Natural killer cell treated with Interleukin-12 subunit alpha and Interleukin-12 subunit beta and Interleukin-15 and Interleukin-18, amount 100 ng/mL, for 72 hours (primary cell): ENCODE results near the gene EML1. TPM values are rescaled to one million over a fixed set of nuclear protein-coding genes. Genes with fewer than 3 reads are reported as not detected.
A peak's percentile ranks its signal among the peaks of the same experiment; 100 is the strongest.

ENCODE experiments used
- ATAC-seq, 2 donors: fragments of 150-1000 bp; cut with Tn5 transposase in 1 of 2; sonication (Bioruptor Pico), chemical (Tn5 transposase) in 1 of 2; 2 replicates each; pipeline ENCODE4 v1.10.0; 2021
- DNase-seq: peaks from one replicate; pipeline ENCODE4 v3.0.0; 2022; ENCODE audit warnings: low spot score
- H3K27ac Mint-ChIP-seq, 2 donors: 1 replicate in 1 of 2; 2 replicates in 1 of 2; pipeline ENCODE4 v1.8.0; 2022; ENCODE audit warnings: mixed read lengths in 2 of 2, mild to moderate bottlenecking in 1 of 2, moderate library complexity in 1 of 2
- H3K27me3 Mint-ChIP-seq, 2 donors: 1 replicate in 1 of 2; 2 replicates in 1 of 2; pipeline ENCODE4 v1.8.0; 2022; ENCODE audit warnings: mixed read lengths in 2 of 2
- H3K36me3 Mint-ChIP-seq: one replicate; pipeline ENCODE4 v1.8.0; 2022; ENCODE audit warnings: mixed read lengths
- H3K4me1 Mint-ChIP-seq, 2 donors: 1 replicate in 1 of 2; 2 replicates in 1 of 2; pipeline ENCODE4 v1.8.0; 2022; ENCODE audit warnings: low read depth in 2 of 2, mixed read lengths in 2 of 2, mild to moderate bottlenecking in 1 of 2
- H3K4me3 Mint-ChIP-seq: one replicate; pipeline ENCODE4 v1.8.0; 2022; ENCODE audit warnings: mixed read lengths
- H3K9me3 Mint-ChIP-seq: 2 replicates; pipeline ENCODE4 v1.8.0; 2022; ENCODE audit warnings: mixed read lengths
- total RNA-seq, 2 donors: library from RNA; stranded (reverse); gene quantifications; one replicate each; pipeline ENCODE4 v1.2.3, GENCODE V29; 2022

Gene EML1
- total RNA-seq, 2 donors from 2014 or later = 1.4 TPM; not detected in 1

DNA sequence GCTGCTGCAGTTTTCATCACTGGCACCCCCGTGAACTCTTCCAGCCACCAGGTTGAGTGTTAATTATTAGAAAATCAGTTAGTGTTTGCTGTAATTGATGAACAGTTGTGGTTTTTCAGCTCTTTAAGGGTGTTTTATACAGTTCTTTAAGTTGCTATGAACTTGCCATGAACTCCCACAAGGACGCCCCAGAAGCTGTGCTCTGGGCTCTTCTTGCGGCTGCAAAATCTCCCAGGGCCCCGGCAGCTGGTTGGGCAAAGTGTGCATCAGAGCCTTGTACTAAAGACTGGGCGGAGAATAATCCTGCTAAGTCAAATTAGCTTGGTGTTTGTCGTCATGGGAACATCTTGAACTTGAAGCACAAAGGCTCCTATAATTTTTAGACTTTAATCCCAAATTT, 82.2 kb downstream of the EML1 start:
- Mint-ChIP-seq H3K27me3 (peaks cover 28 to 62% of the 10 kb centered on the region in 2 donors), H3K4me3 (no peak overlapping the region)
- ATAC-seq = no peak

DNA sequence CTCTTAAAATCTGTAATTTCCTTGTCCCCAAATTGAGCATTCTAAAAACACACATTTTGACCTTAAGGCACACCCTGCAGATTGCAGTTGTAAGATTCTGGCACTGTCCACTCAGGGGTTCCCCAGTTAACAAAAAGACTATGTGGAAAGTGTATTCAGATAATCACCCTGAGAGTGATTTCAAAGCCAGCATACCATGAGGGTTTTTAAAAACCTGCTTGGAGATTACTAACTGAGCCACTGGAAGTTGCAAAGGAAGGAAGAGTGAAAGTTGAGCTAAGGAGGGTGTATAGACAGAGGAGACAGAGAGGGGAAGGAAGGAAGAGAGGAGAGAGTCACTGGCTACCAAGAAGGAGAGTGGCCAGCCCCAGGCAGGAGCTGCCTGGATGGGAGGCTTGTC, 82.6 kb downstream of the EML1 start:
- Mint-ChIP-seq H3K27me3 (peaks cover 28 to 62% of the 10 kb centered on the region in 2 donors), H3K9me3 (no peaks in the 10 kb centered on the region), H3K27ac (no peak overlapping the region), H3K36me3 (no peaks in the 10 kb centered on the region), H3K4me3 (no peak overlapping the region), H3K4me1 (no peaks in the 10 kb centered on the region)
- no peak for ATAC-seq
- DNase-seq = no peak

More for the DNA sequence above, 82.2 kb downstream of the EML1 start:
- no peaks in the 10 kb centered on the region for H3K4me1 Mint-ChIP-seq
- no peak overlapping the region for H3K27ac Mint-ChIP-seq
- H3K36me3 Mint-ChIP-seq = no peaks in the 10 kb centered on the region
- no peak for DNase-seq
- H3K9me3 Mint-ChIP-seq = no peaks in the 10 kb centered on the region

DNA sequence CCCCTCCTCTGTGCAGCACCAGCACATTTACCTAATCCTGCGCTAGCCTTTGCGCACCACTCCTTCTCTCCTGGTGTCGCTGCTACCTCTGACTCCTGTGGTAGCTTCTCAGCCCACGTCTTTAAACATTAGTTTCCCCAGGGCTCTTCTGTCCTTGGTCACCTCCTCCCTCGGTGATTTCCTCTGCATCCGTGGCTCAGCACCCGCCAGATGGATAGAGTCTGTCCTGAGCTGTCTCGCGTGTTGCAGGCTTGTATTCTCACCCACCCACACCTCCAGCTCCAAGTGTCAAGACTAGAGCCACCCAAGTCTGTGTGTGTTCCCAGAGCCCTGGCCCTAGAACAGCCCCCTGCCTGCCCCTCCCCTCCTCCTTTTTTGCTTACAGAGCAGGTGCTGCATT, 83.2 kb downstream of the EML1 start:
- peak in 1 of 2 donors; percentile 17 for ATAC-seq
- DNase-seq = no peak
- H3K9me3 Mint-ChIP-seq = no peaks in the 10 kb centered on the region
- H3K4me1 Mint-ChIP-seq = no peaks in the 10 kb centered on the region
- H3K27me3 Mint-ChIP-seq = peaks cover 25 to 59% of the 10 kb centered on the region in 2 donors
- no peak overlapping the region for H3K4me3 Mint-ChIP-seq
- H3K27ac Mint-ChIP-seq = no peak overlapping the region
- no peaks in the 10 kb centered on the region for H3K36me3 Mint-ChIP-seq

DNA sequence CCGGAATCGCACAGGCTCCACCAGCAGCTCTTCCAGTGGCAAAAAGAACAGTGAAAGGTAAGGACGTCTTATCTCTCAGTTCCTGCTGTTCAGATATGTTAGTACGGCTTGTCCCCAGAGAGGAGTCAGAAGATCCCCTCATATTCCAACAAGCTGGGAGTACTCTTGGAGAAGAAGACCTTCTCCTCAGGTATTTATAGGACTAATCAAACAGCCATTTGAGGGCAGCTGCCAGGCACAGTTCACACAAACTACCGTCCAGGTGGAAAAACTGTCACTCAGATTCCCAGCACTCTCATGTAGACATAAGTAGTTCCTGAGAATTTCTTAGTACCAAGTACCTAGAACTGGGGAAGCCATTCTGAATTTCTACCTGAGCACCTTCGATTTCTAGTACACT, 85.3 kb downstream of the EML1 start:
- Mint-ChIP-seq H3K9me3 (no peaks in the 10 kb centered on the region), H3K36me3 (no peaks in the 10 kb centered on the region), H3K4me1 (no peaks in the 10 kb centered on the region), H3K4me3 (no peak overlapping the region), H3K27me3 (peaks cover 16 to 42% of the 10 kb centered on the region in 2 donors), H3K27ac (no peak overlapping the region)
- no peak for ATAC-seq
- DNase-seq = no peak

DNA sequence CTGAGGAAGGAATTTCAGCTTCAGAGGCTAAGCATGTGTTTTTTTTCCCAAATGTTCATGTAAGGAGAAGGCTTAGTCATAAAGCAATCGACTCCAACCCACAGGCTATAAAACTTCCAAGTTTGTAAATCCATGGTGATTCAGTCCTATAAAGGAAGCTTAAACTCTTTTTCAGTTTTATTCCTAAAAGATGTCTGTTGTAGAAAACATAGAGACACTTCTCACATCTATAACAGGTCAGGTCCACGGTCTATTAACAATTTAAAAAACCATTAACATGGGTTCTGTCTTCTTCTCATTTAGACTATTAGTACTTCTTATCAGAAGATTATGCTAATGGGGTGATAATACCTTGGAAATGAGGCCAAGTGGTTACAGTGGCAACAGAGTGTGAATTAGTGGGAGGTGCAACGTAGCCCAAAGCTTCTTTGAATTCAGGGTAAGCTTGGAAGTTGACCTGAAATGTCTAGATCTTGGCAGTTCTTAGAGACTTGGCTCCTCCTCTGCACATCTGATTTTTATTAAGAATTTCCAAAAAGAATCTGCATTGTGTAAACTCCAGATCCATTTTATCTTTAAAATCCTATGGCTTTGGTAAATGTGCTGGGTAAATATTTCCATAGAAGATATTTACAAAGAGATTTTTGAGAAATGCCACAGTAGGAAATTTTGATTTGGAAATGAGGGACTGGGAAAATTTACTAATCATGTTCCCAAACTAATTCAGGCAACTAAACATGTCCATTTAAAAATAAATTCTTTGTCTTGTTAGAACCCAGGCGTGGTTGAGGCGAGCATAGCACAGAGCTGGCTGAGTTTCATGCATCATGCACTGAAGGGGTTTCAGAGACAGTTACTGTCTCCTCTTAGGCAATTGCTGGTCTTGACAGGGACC, 86.4 kb downstream of the EML1 start:
- ATAC-seq (no peak), DNase-seq (no peak)
- H3K27me3 Mint-ChIP-seq = peaks cover 13 to 31% of the 10 kb centered on the region in 2 donors
- no peak overlapping the region for H3K4me3 Mint-ChIP-seq
- H3K27ac Mint-ChIP-seq = no peak overlapping the region
- no peaks in the 10 kb centered on the region for H3K9me3 Mint-ChIP-seq
- H3K36me3 Mint-ChIP-seq = no peaks in the 10 kb centered on the region
- H3K4me1 Mint-ChIP-seq = no peaks in the 10 kb centered on the region

DNA sequence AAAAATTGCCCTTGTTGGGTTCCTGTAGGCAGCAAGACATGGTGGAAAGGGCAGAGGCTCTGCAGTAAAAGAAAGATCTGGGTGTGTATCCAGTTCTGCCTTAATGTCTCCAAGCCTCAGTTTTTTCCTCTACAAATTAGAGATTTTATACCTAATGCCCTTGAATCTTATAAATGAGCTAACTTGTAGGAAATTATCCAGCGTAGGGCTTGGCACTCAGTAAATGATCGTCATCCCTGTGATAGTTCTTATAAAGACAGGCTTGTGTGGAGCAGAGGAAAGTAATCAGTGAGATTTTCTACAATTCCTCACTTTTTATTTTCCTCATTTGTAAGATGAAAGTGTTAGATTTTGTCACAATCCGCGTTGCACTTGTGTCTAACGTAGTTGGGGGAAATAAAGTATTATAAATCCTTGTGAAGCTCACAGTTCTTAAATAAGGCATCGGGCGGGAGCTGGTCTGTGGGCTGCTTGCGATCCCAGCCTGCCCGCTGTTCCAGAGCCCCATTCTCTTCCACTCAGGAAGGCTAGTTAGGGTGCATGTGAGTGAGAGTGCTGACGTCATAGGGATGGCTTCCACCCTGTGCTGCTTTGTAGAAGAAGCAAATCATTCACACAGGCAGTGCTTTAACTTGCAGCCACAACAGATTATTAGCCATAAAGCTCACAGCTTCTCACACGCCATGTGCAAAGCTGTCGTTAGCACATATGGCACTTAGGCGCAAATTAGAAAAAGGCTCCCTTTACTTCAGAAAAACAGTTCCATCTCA, 87.6 kb downstream of the EML1 start:
- ATAC-seq = no peak

DNA sequence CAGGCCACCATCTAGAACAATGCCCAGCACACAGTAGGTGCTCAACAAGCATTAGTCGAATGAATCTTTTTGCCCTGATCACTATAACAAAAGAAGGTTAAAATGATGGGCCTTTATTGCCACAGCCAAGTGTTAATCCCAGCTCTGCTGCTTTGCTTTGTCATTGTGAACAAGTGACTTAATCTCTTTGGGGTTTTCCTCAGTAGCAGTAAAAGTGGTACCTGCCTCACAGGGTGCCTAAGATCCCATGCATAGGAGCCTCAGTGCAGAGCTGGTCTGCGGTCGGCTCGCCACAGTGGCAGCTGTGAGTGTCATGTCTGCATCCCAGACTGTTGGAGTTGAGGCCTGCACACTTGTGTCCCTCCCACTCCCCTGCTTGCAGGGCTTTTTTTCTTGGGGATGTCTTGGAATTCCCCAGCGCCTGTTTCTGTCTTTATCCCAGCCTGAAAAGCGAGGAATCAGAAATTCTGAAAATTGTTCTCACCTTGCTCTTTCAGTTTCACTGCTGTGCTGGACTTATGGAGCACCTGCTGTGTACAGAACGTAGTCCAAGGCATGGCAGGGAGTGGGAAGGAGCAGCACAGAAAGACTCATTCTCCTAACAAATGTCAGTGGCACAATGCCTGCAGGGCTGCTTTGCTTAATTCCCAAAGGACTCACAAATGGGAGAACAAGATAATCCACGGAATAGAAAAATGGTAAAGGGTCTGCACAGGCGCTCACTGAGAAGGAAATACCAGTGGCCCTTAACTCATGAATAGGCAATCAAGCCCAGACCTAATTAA, 90.8 kb downstream of the EML1 start:
- ATAC-seq = no peak
- no peak for DNase-seq
- Mint-ChIP-seq H3K4me3 (no peak overlapping the region), H3K27ac (no peak overlapping the region), H3K36me3 (no peaks in the 10 kb centered on the region), H3K4me1 (no peaks in the 10 kb centered on the region), H3K9me3 (no peaks in the 10 kb centered on the region), H3K27me3 (peaks cover 9 to 16% of the 10 kb centered on the region in 2 donors)

More for the DNA sequence above, 87.6 kb downstream of the EML1 start:
- DNase-seq = no peak
- Mint-ChIP-seq H3K4me1 (no peaks in the 10 kb centered on the region), H3K36me3 (no peaks in the 10 kb centered on the region), H3K27ac (no peak overlapping the region), H3K9me3 (no peaks in the 10 kb centered on the region), H3K4me3 (no peak overlapping the region), H3K27me3 (peaks cover 15 to 21% of the 10 kb centered on the region in 2 donors)

DNA sequence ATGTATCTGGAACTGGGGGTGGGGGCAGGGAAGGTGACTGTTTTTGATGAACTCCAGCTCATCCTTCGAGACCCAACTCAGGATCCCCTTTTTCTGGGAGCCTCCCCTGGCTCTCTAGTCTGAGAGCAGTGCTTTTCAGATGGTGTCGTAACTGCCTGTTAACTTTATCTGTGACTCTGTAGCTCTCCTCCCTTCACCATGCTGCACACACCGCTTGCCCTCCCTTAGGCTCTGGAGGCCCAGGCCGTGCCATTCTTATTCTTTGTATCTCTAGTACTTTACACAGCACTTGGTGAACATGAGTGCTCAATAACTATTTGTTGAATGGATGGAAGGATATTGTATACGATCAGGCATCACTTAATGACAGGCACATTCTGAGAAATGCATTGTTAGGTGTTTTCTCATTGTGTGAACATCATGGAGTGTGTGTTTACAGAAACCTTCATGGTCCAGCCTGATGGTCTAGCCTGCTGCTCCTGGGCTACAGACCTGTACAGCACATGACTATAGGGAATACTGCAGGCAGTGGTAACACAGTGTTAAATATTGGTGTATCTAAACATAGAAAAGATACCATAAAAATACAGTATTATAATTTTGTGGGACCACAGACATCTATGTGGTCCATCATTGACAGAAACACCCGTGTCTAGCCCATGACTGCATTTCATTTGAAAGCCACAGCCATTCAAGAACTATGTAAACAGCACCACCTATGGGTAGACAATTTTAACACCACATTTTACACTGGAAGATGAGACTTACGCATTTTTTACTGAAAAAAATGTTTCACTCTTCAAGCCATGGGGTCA, 91.8 kb downstream of the EML1 start:
- H3K4me1 Mint-ChIP-seq = no peaks in the 10 kb centered on the region
- no peak for DNase-seq
- peak; percentile 60 to 70 for ATAC-seq

DNA sequence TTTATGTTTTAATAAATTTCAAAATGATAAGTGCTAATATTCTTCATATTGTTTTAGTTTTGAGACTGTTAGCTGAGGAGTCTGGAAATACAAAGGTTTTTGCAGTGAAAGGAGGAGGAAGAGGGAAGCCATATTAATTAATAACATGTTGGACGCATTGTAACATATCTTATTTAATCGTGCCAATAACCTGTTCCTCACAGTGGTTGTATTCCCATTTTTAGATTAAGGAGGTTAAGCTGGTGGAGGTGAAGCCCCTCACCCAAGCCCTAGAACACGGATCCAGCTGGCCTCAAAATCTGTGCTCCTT, 92.4 kb downstream of the EML1 start:
- Mint-ChIP-seq H3K27ac (no peak overlapping the region), H3K4me3 (no peak overlapping the region), H3K27me3 (peaks cover 0 to 16% of the 10 kb centered on the region in 2 donors), H3K4me1 (no peaks in the 10 kb centered on the region), H3K36me3 (no peaks in the 10 kb centered on the region), H3K9me3 (no peaks in the 10 kb centered on the region)
- no peak for DNase-seq
- ATAC-seq = no peak

More for the DNA sequence above, 91.8 kb downstream of the EML1 start:
- Mint-ChIP-seq H3K27ac (no peak overlapping the region), H3K36me3 (no peaks in the 10 kb centered on the region), H3K27me3 (peaks cover under 1 to 16% of the 10 kb centered on the region in 2 donors), H3K9me3 (no peaks in the 10 kb centered on the region), H3K4me3 (no peak overlapping the region)

DNA sequence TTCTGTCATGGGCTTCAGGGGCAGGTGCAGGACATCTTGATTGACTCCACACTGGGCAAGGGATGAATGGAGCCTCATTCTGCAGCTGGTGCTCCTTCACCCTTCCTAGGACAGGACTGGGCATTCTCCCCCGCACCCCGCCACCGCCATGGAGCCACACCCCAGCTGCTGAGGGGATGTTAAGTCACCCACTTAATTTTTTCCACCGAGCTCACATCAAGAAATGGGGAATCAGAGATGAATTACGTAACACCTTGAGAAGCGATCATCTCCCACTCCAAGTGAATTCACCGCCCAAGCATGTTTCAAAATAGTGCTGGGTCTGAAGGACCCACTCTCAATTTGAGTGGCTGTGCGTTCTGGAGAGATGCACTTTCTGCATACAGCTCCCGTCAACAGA, 94.2 kb downstream of the EML1 start:
- Mint-ChIP-seq H3K27ac (no peak overlapping the region), H3K4me1 (no peaks in the 10 kb centered on the region), H3K4me3 (no peak overlapping the region), H3K36me3 (no peaks in the 10 kb centered on the region), H3K27me3 (peaks cover 0 to 20% of the 10 kb centered on the region in 2 donors), H3K9me3 (no peaks in the 10 kb centered on the region)
- no peak for DNase-seq
- no peak for ATAC-seq

DNA sequence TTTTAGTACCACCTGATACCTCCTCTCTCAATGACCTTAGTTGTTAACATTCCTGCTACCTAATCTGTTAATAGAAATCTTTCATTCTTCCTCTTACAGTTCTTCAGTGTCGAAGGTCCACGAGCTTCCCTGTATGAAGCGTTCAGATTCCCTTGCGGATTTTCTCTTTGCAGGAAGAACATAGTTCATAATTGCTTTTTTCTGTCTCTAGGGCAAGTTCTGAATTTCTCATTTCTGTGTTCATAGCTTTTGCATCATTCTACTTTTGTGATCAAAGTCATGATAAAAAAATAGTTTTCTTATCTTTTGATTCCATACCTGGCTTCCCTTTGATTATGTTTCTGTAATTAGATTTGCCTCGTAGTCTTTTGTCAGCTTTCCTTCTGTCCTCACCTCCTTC, 94.9 kb downstream of the EML1 start:
- ATAC-seq (no peak), DNase-seq (no peak)
- H3K27me3 Mint-ChIP-seq = peaks cover 7 to 24% of the 10 kb centered on the region in 2 donors
- no peaks in the 10 kb centered on the region for H3K9me3 Mint-ChIP-seq
- no peaks in the 10 kb centered on the region for H3K4me1 Mint-ChIP-seq
- H3K27ac Mint-ChIP-seq = no peak overlapping the region
- H3K36me3 Mint-ChIP-seq = no peaks in the 10 kb centered on the region
- no peak overlapping the region for H3K4me3 Mint-ChIP-seq

DNA sequence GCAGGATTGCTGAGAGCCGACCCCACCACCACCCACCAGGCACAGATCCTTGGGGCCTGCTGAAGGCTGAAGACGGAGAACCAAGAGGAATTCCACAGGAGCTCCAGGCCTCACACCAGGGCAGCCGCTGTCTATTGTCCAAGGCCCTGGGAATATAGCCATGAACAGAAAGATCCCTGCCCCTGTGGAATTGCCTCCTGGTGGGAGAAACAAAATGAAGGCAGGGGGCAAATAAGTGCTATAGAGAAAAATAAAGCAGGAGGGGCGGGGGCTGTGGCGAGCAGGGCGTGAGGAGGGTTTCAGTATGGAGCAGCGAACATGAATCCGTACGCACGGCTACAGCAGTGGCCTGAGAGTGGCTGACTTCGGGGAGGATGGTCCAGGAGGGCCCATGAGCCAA, 96.1 kb downstream of the EML1 start:
- no peak for ATAC-seq
- Mint-ChIP-seq H3K4me1 (no peaks in the 10 kb centered on the region), H3K27ac (no peak overlapping the region), H3K9me3 (no peaks in the 10 kb centered on the region), H3K27me3 (peaks cover 8 to 25% of the 10 kb centered on the region in 2 donors), H3K36me3 (no peaks in the 10 kb centered on the region), H3K4me3 (no peak overlapping the region)
- DNase-seq = no peak

DNA sequence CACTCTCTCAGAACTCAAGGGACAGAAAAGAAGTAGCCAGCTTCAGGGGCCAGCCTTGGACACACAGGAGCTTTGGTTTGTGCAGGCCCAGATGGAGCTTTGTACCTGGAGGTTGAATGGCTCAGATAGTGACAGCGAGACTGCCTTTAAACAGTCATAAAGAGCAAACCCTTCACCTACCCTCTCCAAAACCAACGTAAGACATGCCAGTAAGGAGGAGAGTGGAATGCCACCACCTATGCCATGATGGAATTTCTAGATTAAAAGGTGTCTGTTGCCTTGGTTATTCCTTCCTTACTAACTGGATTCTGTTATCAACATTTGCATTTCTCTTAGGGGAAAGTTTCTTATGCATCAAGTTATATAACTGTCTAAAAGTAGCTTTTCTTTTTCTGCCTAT, 98.1 kb downstream of the EML1 start:
- Mint-ChIP-seq H3K9me3 (no peaks in the 10 kb centered on the region), H3K4me1 (no peaks in the 10 kb centered on the region), H3K4me3 (no peak overlapping the region), H3K36me3 (no peaks in the 10 kb centered on the region), H3K27ac (no peak overlapping the region), H3K27me3 (peaks cover 8 to 19% of the 10 kb centered on the region in 2 donors)
- no peak for ATAC-seq
- no peak for DNase-seq
